H9 (cell line): ENCODE data around the gene TERB1. TPM values are rescaled to one million over a fixed set of nuclear protein-coding genes. Genes with fewer than 3 reads are reported as not detected.

Experiments
- DNase-seq: peaks from one replicate; pipeline ENCODE4 v3.0.0-alpha.2; 2017
- H2AFZ ChIP-seq: one replicate; pipeline ENCODE4 v1.6.1; 2013; ENCODE audit warnings: mild to moderate bottlenecking, low read length, control low read depth, moderate library complexity
- H2AK5ac ChIP-seq: 2 replicates; pipeline ENCODE4 v1.6.1; 2013; ENCODE audit warnings: low read length, control low read depth, mixed read lengths; ENCODE audit not compliant: insufficient read length
- H2BK120ac ChIP-seq: one replicate; pipeline ENCODE4 v1.6.1; 2013; ENCODE audit warnings: low read depth, mild to moderate bottlenecking, low read length, control low read depth, inconsistent platforms; ENCODE audit not compliant: poor library complexity, severe bottlenecking
- H2BK12ac ChIP-seq: 2 replicates; pipeline ENCODE4 v1.6.1; 2013; ENCODE audit warnings: low read length, control low read depth, mixed read lengths, low read depth; ENCODE audit not compliant: insufficient read length
- H2BK15ac ChIP-seq: 2 replicates; pipeline ENCODE4 v1.6.1; 2013; ENCODE audit warnings: low read depth, low read length, control low read depth
- H2BK20ac ChIP-seq: one replicate; pipeline ENCODE4 v1.6.1; 2013; ENCODE audit warnings: low read depth, mild to moderate bottlenecking, low read length, control low read depth, inconsistent platforms; ENCODE audit not compliant: poor library complexity, severe bottlenecking
- H2BK5ac ChIP-seq: 2 replicates; pipeline ENCODE4 v1.6.1; 2013; ENCODE audit warnings: low read length, control low read depth, mixed read lengths; ENCODE audit not compliant: insufficient read length
- H3K14ac ChIP-seq: 2 replicates; pipeline ENCODE4 v1.6.1; 2013; ENCODE audit warnings: low read length, control low read depth; ENCODE audit not compliant: insufficient read depth
- H3K18ac ChIP-seq: 2 replicates; pipeline ENCODE4 v1.6.1; 2013; ENCODE audit warnings: low read depth, mild to moderate bottlenecking, mixed read lengths, low read length, control low read depth; ENCODE audit not compliant: insufficient read length
- H3K23ac ChIP-seq: 2 replicates; pipeline ENCODE4 v1.6.1; 2013; ENCODE audit warnings: low read length, control low read depth, mixed read lengths, low read depth; ENCODE audit not compliant: insufficient read length
- H3K23me2 ChIP-seq: 2 replicates; pipeline ENCODE4 v1.6.1; 2013; ENCODE audit warnings: low read depth, mild to moderate bottlenecking, mixed read lengths, low read length, control low read depth; ENCODE audit not compliant: insufficient read length, poor library complexity, severe bottlenecking
- H3K27ac ChIP-seq: 2 replicates; pipeline ENCODE4 v1.5.1; 2013; ENCODE audit warnings: low read length, control low read depth, mixed read lengths, low read depth; ENCODE audit not compliant: insufficient read length
- H3K27me3 ChIP-seq: 2 replicates; pipeline ENCODE4 v1.6.1; 2013; ENCODE audit warnings: low read length, control low read depth, inconsistent platforms; ENCODE audit not compliant: insufficient read depth
- H3K4ac ChIP-seq: 2 replicates; pipeline ENCODE4 v1.6.1; 2013; ENCODE audit warnings: low read depth, mild to moderate bottlenecking, control low read depth, inconsistent platforms, low read length, moderate library complexity
- H3K4me1 ChIP-seq: 2 replicates; pipeline ENCODE4 v1.6.1; 2013; ENCODE audit warnings: low read length, control low read depth, inconsistent platforms; ENCODE audit not compliant: insufficient read depth
- H3K4me2 ChIP-seq: 2 replicates; pipeline ENCODE4 v1.6.1; 2013; ENCODE audit warnings: low read length, control low read depth, mixed read lengths; ENCODE audit not compliant: insufficient read length, insufficient read depth
- H3K56ac ChIP-seq: 2 replicates; pipeline ENCODE4 v1.6.1; 2013; ENCODE audit warnings: low read depth, mild to moderate bottlenecking, mixed read lengths, low read length, control low read depth; ENCODE audit not compliant: insufficient read length
- H3K79me1 ChIP-seq: 2 replicates; pipeline ENCODE4 v1.6.1; 2013; ENCODE audit warnings: low read depth, mild to moderate bottlenecking, moderate library complexity, low read length, control low read depth, inconsistent platforms; ENCODE audit not compliant: insufficient read depth, poor library complexity, severe bottlenecking
- H3K79me2 ChIP-seq: 2 replicates; pipeline ENCODE4 v1.6.1; 2013; ENCODE audit warnings: low read length, control low read depth, inconsistent platforms; ENCODE audit not compliant: insufficient read depth
- H3K9ac ChIP-seq: 2 replicates; pipeline ENCODE4 v1.6.1; 2013; ENCODE audit warnings: low read length, control low read depth, mixed read lengths; ENCODE audit not compliant: insufficient read length; ENCODE audit errors: extremely low read depth
- H3K9me3 ChIP-seq: one replicate; pipeline ENCODE4 v1.6.1; 2013; ENCODE audit warnings: low read depth, low read length, inconsistent platforms; ENCODE audit not compliant: control insufficient read depth
- H3T11ph ChIP-seq: one replicate; pipeline ENCODE4 v1.6.1; 2013; ENCODE audit warnings: mild to moderate bottlenecking, low read length, control low read depth, inconsistent platforms
- H4K20me1 ChIP-seq: one replicate; pipeline ENCODE4 v1.6.1; 2013; ENCODE audit not compliant: control insufficient read depth, insufficient read length, insufficient read depth
- H4K5ac ChIP-seq: 2 replicates; pipeline ENCODE4 v1.6.1; 2013; ENCODE audit warnings: low read depth, mild to moderate bottlenecking, mixed read lengths, low read length, control low read depth; ENCODE audit not compliant: insufficient read length
- H4K8ac ChIP-seq: replicated peaks from 2 replicates; pipeline ENCODE4 v1.6.1; 2013; ENCODE audit warnings: low read length, control low read depth, mixed read lengths, low read depth; ENCODE audit not compliant: insufficient read length
- H4K91ac ChIP-seq: 2 replicates; pipeline ENCODE4 v1.6.1; 2013; ENCODE audit warnings: low read depth, mild to moderate bottlenecking, moderate library complexity, mixed read lengths, low read length, control low read depth; ENCODE audit not compliant: insufficient read length
- H3K27ac Mint-ChIP-seq, 3 experiments: 2 replicates in 2 of 3; 3 replicates in 1 of 3; pipeline ENCODE4 v1.8.0; 2020 to 2021; ENCODE audit warnings: mixed read lengths in 3 of 3, mild to moderate bottlenecking in 1 of 3, moderate library complexity in 1 of 3
- H3K27me3 Mint-ChIP-seq: 2 replicates; pipeline ENCODE4 v1.8.0; 2021; ENCODE audit warnings: low read depth, mild to moderate bottlenecking, moderate library complexity, mixed read lengths
- H3K36me3 Mint-ChIP-seq, 3 experiments: 2 replicates in 2 of 3; 3 replicates in 1 of 3; pipeline ENCODE4 v1.8.0; 2020 to 2021; ENCODE audit warnings: low read depth in 3 of 3, mixed read lengths in 3 of 3; ENCODE audit not compliant: insufficient read depth in 1 of 3
- H3K4me1 Mint-ChIP-seq, 2 experiments: 2 replicates each; pipeline ENCODE4 v1.8.0; 2020; ENCODE audit warnings: mixed read lengths in 2 of 2
- H3K4me3 Mint-ChIP-seq, 2 experiments: 2 replicates in 1 of 2; 3 replicates in 1 of 2; pipeline ENCODE4 v1.8.0; 2020 to 2021; ENCODE audit warnings: mild to moderate bottlenecking in 2 of 2, mixed read lengths in 2 of 2, moderate library complexity in 1 of 2
- H3K9me3 Mint-ChIP-seq, 2 experiments: 2 replicates in 1 of 2; 3 replicates in 1 of 2; pipeline ENCODE4 v1.8.0; 2020; ENCODE audit warnings: mild to moderate bottlenecking in 2 of 2, mixed read lengths in 2 of 2, moderate library complexity in 1 of 2
- CTCF ChIP-seq: fragments of 200-600 bp; sonication (generic); conservative IDR thresholded peaks from 3 replicates; pipeline ENCODE4 v1.8.0; 2021; ENCODE audit warnings: antibody characterized with exemption, mild to moderate bottlenecking
- total RNA-seq: library from RNA; stranded (reverse); gene quantifications from 2 replicates; pipeline ENCODE4 v1.2.1, GENCODE V29; 2021

The TERB1 gene
- total RNA-seq, 1 experiment from 2014 or later: not detected

DNA sequence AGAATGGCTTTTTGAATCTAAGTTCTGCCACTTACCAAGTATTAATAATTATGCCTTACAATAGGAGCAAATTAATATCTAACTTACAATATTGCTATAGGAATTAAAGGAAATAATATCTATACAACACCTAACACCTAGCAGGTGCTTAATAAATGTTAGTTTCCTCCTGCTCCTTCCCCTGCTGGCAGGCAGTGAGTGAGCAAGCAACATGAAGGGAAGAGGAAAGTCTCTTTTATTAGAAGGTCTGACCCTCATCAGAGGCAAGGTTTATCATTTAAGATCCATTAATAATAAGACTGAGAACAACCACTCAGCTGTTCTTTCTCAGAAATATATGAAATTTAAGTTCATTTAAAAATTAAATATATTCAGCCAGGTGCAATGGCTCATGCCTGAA lies 43.3 kb downstream of the TERB1 start:
- no peak overlapping the region for H2BK5ac ChIP-seq
- H3K79me1 ChIP-seq: no peaks in the 10 kb centered on the region
- DNase-seq: no peak
- Mint-ChIP-seq H3K36me3 (no peaks in the 10 kb centered on the region), H3K4me1 (no peaks in the 10 kb centered on the region), H3K27me3 (peaks cover 13% of the 10 kb centered on the region), H3K4me3 (no peak overlapping the region), H3K27ac (no peak overlapping the region), H3K9me3 (no peaks in the 10 kb centered on the region)
- H4K91ac ChIP-seq: no peak overlapping the region
- H4K20me1 ChIP-seq: no peaks in the 10 kb centered on the region
- H3K14ac ChIP-seq: no peak overlapping the region
- no peaks in the 10 kb centered on the region for H3K23me2 ChIP-seq
- no peak overlapping the region for H3K27ac ChIP-seq
- H3T11ph ChIP-seq: no peak overlapping the region
- H3K9ac ChIP-seq: no peak overlapping the region
- H2AK5ac ChIP-seq: no peak overlapping the region
- no peak overlapping the region for H3K4me2 ChIP-seq
- peak; percentile 50 for TF ChIP-seq CTCF
- no peak overlapping the region for H4K5ac ChIP-seq
- H4K8ac ChIP-seq: no peak overlapping the region
- H3K4me1 ChIP-seq: no peaks in the 10 kb centered on the region
- no peak overlapping the region for H2BK15ac ChIP-seq
- no peak overlapping the region for H3K4ac ChIP-seq
- H3K23ac ChIP-seq: no peak overlapping the region
- H3K56ac ChIP-seq: no peak overlapping the region
- no peaks in the 10 kb centered on the region for H3K27me3 ChIP-seq
- H2BK20ac ChIP-seq: no peak overlapping the region
- H2BK12ac ChIP-seq: no peak overlapping the region
- H3K9me3 ChIP-seq: no peaks in the 10 kb centered on the region
- H3K79me2 ChIP-seq: no peaks in the 10 kb centered on the region
- no peak overlapping the region for H2BK120ac ChIP-seq
- H2AFZ ChIP-seq: no peak overlapping the region
- no peak overlapping the region for H3K18ac ChIP-seq
